GM19468 (cell line): ENCODE results near the gene AIMP2.
"Not testable (repeated sequence)": the region's sequence is repeated elsewhere in the genome, so short reads cannot be mapped to it uniquely, and the experiment has no call there.

Source experiments
- ATAC-seq: cut with Tn5 transposase; IDR thresholded peaks from one replicate; pipeline ENCODE4 v1.9.1; 2021; ENCODE audit warnings: mild to moderate bottlenecking, moderate library complexity, moderate number of reproducible peaks; ENCODE audit not compliant: unreplicated experiment; ENCODE audit errors: extremely low read depth

AIMP2 gene

GRCh38 chr7:6008668-6009611 is at the start of gene AIMP2, which contains the start of gene PMS2:
Gene AIMP2 (plus strand): TSS chr7:6009272. CDS start chr7:6009364, 92 bp downstream.
Gene PMS2 (minus strand): TSS chr7:6009049. CDS start chr7:6009019, 30 bp downstream.
- peak; percentile 77 for ATAC-seq

- not testable (repeated sequence) for ATAC-seq
Observed at GRCh38 chr7:5963205-5963604, 45.9 kb upstream of the AIMP2 start.

GRCh38 chr7:5963810-5964209 is 45.3 kb upstream of the AIMP2 start:
- ATAC-seq, result not testable (repeated sequence)

- ATAC-seq, result not testable (repeated sequence)
Observed at GRCh38 chr7:5970347-5970911, 38.6 kb upstream of the AIMP2 start, which contains the start of gene RSPH10B. Gene RSPH10B (minus strand): TSS chr7:5970689. CDS start chr7:5967116, 3,573 bp downstream.

- not testable (repeated sequence) for ATAC-seq
Observed at GRCh38 chr7:5973580-5973979, 35.5 kb upstream of the AIMP2 start.

GRCh38 chr7:5979680-5980314 is 29.3 kb upstream of the AIMP2 start:
- ATAC-seq, result not testable (repeated sequence)

- not testable (repeated sequence) for ATAC-seq
Observed at GRCh38 chr7:5987061-5987460, 22.0 kb upstream of the AIMP2 start.

GRCh38 chr7:5997210-5997808 is 11.8 kb upstream of the AIMP2 start:
- no peak for ATAC-seq

- no peak for ATAC-seq
Observed at GRCh38 chr7:6007386-6007785, 1.7 kb upstream of the AIMP2 start.

- not testable (repeated sequence) for ATAC-seq
Observed at GRCh38 chr7:6007835-6008590, 1.1 kb upstream of the AIMP2 start.

- not testable (repeated sequence) for ATAC-seq
Observed at GRCh38 chr7:6010370-6010769, 1.3 kb downstream of the AIMP2 start.

- ATAC-seq, result no peak
Observed at GRCh38 chr7:6011541-6011940, 2.5 kb downstream of the AIMP2 start.

- ATAC-seq, result no peak
Observed at GRCh38 chr7:6012355-6013104, 3.5 kb downstream of the AIMP2 start.

GRCh38 chr7:6015917-6016652 is 7.0 kb downstream of the AIMP2 start:
- no peak for ATAC-seq

- no peak for ATAC-seq
Observed at GRCh38 chr7:6016653-6016966, 7.5 kb downstream of the AIMP2 start.

GRCh38 chr7:6020371-6021286 is 11.6 kb downstream of the AIMP2 start:
- no peak for ATAC-seq

GRCh38 chr7:6022707-6023106 is 13.6 kb downstream of the AIMP2 start:
- no peak for ATAC-seq
